Nephron (organoid): ENCODE results near the gene GABRG3.

Experiments used
- H3K27ac Mint-ChIP-seq, 3 experiments: 2 replicates each; pipeline ENCODE4 v1.8.0; 2020; ENCODE audit warnings: mixed read lengths in 3 of 3, mild to moderate bottlenecking in 2 of 3, moderate library complexity in 1 of 3
- H3K27me3 Mint-ChIP-seq: 2 replicates; pipeline ENCODE4 v1.8.0; 2021; ENCODE audit warnings: low read depth, mild to moderate bottlenecking, moderate library complexity, mixed read lengths
- H3K36me3 Mint-ChIP-seq: 2 replicates; pipeline ENCODE4 v1.8.0; 2020; ENCODE audit warnings: low read depth, mixed read lengths
- H3K4me1 Mint-ChIP-seq: 2 replicates; pipeline ENCODE4 v1.8.0; 2020; ENCODE audit warnings: mixed read lengths
- H3K4me3 Mint-ChIP-seq, 3 experiments: 2 replicates each; pipeline ENCODE4 v1.8.0; 2020; ENCODE audit warnings: mild to moderate bottlenecking in 3 of 3, mixed read lengths in 3 of 3, moderate library complexity in 2 of 3
- H3K9me3 Mint-ChIP-seq: 2 replicates; pipeline ENCODE4 v1.8.0; 2020; ENCODE audit warnings: mixed read lengths
- TF ChIP-seq, protein P1 (sequence below), 3 experiments: fragments of 200-600 bp; sonication (generic); IDR thresholded peaks; one replicate each; pipeline ENCODE4 v1.5.0; 2021; ENCODE audit warnings: antibody characterized with exemption in 3 of 3; ENCODE audit not compliant: unreplicated experiment in 3 of 3

Gene GABRG3

DNA sequence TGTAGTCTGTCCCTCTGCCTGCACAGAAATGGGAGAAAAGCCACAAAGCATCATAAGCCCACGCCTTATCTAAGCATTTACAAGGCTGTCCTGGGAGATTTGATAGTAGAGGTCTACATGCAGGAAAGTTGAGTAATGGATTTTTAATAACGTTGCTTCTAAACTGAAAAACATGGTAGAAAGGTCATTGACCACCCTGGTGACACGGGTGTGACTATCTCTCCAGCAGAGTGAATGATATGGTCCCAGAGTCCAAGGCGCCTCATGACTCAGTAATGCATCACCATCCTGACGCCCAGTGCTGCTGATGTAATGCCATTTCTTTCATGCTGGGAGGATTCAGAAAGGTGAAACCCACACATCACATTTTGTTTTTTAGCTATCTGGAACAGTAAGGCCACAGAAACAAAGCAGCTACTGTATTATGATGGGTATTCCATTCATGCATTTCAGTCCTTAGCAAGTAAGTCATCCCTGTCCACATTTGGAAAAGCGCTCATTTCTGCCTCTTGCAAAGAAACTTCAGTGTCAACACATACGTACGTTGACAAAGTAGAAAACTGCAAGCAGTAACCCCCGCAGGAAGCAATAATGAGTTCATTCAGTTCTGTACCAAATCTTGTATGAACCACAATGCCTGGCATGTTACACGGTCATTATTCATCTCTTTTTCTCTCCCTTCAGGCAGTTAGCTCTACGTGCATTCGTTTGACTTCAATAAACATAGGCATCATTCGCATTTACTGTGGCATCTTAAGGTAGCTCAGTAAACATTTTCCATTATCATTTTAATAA, 483.5 kb downstream of the GABRG3 start:
- Mint-ChIP-seq H3K9me3 (no peaks in the 10 kb centered on the region), H3K4me3 (no peak overlapping the region), H3K27me3 (no peaks in the 10 kb centered on the region), H3K36me3 (no peaks in the 10 kb centered on the region), H3K4me1 (peaks cover 5% of the 10 kb centered on the region), H3K27ac (no peak overlapping the region)
- TF ChIP-seq, protein P1, sequence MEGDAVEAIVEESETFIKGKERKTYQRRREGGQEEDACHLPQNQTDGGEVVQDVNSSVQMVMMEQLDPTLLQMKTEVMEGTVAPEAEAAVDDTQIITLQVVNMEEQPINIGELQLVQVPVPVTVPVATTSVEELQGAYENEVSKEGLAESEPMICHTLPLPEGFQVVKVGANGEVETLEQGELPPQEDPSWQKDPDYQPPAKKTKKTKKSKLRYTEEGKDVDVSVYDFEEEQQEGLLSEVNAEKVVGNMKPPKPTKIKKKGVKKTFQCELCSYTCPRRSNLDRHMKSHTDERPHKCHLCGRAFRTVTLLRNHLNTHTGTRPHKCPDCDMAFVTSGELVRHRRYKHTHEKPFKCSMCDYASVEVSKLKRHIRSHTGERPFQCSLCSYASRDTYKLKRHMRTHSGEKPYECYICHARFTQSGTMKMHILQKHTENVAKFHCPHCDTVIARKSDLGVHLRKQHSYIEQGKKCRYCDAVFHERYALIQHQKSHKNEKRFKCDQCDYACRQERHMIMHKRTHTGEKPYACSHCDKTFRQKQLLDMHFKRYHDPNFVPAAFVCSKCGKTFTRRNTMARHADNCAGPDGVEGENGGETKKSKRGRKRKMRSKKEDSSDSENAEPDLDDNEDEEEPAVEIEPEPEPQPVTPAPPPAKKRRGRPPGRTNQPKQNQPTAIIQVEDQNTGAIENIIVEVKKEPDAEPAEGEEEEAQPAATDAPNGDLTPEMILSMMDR (IDR thresholded peaks at IDR 0.05; ENCODE audit: unreplicated experiment in 3 of 3), result no peak

DNA sequence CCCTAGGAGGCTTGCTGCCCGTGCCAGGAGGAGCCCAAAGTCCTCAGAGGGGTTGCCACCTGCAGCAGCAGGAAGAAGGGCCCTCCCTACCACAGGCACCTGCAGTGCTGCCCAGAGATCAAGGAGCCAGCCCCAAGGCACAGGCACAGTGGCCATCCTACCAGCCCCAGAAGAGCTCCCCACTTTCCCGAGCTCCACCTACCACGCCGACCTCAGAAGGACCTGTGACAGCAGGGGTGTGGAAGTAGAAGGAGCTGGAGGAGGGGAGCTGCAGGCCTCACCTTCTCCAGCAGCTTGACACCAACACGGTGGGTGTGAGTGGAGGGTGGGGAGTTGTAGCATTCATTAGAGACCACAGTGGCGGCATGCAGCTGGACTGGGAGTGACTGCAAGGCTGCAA, 485.8 kb downstream of the GABRG3 start:
- Mint-ChIP-seq H3K27me3 (peaks cover 6% of the 10 kb centered on the region), H3K4me3 (no peak overlapping the region), H3K27ac (no peak overlapping the region), H3K36me3 (no peaks in the 10 kb centered on the region), H3K9me3 (no peaks in the 10 kb centered on the region), H3K4me1 (peaks cover 11% of the 10 kb centered on the region)
- TF ChIP-seq, protein P1 (IDR thresholded peaks at IDR 0.05; ENCODE audit: unreplicated experiment in 3 of 3), result no peak

DNA sequence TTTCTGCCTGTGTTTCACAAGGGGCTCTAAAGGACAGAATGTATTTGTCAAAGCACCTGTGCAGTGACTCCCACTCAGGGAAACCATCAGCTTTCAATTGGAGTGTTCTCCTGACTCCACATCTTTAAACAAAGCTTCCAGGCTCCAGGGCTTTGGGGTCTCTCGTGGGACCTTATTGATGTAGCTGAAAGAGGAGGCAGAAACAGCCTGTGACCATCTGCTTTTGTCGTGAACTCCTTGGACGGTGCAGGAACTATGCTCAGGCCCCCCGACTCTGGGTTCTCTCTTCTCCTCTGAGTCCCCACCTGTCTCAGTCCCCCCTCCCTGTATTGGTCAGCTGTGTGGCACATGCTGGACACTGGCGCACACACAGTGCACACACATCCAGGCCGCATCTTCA, 486.8 kb downstream of the GABRG3 start:
- H3K27ac Mint-ChIP-seq, result no peak overlapping the region
- peaks cover 11% of the 10 kb centered on the region for H3K4me1 Mint-ChIP-seq
- H3K9me3 Mint-ChIP-seq, result peaks cover 2% of the 10 kb centered on the region

DNA sequence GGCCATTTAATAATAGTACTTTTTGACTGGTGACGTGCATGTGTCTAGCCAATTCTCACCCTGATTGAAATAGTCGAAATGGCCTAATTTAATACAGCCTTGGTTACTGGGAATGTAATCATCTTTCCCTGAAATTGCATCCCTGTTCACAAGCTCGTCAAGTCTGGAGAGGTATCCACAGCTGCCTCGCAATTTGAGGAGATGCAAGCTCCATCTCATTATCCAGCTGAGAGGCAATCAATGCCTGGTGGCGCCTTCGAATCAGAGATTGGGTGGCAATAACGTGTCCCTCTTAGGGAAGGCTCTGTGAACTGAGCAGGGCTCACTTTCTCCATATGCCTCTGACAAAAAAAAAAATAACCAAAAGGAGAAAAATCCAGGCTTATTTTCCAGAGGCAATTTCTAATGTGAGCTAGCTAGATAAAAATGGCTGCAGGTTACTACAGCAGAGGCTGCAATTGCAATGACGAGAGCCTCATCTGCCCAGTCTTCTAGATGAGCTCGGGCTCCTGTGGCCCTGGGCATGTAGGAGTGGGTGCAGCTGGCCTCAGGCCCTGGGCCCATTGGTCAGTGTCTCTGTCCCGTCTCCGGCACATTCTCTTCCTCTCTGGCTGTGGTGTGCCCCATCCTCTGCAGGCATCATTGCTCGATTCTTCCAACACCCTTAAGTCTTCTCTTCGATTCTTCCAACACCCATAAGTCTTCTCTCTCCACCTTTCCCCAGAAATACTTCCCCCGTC, 487.5 kb downstream of the GABRG3 start:
- TF ChIP-seq, protein P1 (IDR thresholded peaks at IDR 0.05; ENCODE audit: unreplicated experiment in 3 of 3), result no peak
- Mint-ChIP-seq H3K9me3 (peaks cover 2% of the 10 kb centered on the region), H3K27me3 (peaks cover 6% of the 10 kb centered on the region), H3K27ac (no peak overlapping the region), H3K4me3 (no peak overlapping the region), H3K36me3 (no peaks in the 10 kb centered on the region), H3K4me1 (peaks cover 14% of the 10 kb centered on the region)

More for the DNA sequence above, 486.8 kb downstream of the GABRG3 start:
- TF ChIP-seq, protein P1 (IDR thresholded peaks at IDR 0.05; ENCODE audit: unreplicated experiment in 3 of 3), result no peak
- H3K27me3 Mint-ChIP-seq, result peaks cover 6% of the 10 kb centered on the region
- no peak overlapping the region for H3K4me3 Mint-ChIP-seq
- H3K36me3 Mint-ChIP-seq, result no peaks in the 10 kb centered on the region

DNA sequence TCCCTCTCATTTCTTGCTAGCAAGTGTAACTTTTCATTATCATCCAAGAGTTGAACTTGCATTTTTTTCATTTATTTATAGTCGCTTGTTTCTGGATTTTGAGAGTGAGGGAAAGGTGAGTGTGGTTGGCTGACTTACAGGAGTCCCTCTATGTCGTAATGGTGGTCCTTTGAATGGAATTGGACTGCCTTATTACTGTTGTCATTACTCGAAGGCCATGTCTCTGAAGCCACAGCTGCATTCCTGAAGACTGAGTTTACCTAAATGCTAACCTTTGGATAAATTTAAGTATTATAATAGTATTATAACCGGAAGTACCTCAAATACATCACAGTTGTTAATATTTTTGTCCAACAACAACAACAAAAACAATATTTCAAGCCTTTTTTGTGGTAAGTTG, 488.9 kb downstream of the GABRG3 start:
- Mint-ChIP-seq H3K36me3 (no peaks in the 10 kb centered on the region), H3K4me3 (no peak overlapping the region), H3K27me3 (peaks cover 9% of the 10 kb centered on the region), H3K4me1 (peaks cover 24% of the 10 kb centered on the region), H3K27ac (no peak overlapping the region), H3K9me3 (peaks cover 2% of the 10 kb centered on the region)
- TF ChIP-seq, protein P1 (IDR thresholded peaks at IDR 0.05; ENCODE audit: unreplicated experiment in 3 of 3), result no peak
